ENCODE results near the gene FBXO31.

Gene FBXO31

GRCh38 chr16:87314990-87315420, 68.6 kb downstream of the FBXO31 start:
- TF ChIP-seq CTCF (IDR thresholded peaks at IDR 0.05; ENCODE audit: insufficient read depth, low read depth, low read length, missing control alignments): no peak
- no peak overlapping the region for H3K4me3 ChIP-seq (ENCODE audit: low read length)
- DNase-seq (ENCODE audit: low read depth): no peak

- DNase-seq (ENCODE audit: low read depth): no peak
- no peak for TF ChIP-seq CTCF (IDR thresholded peaks at IDR 0.05; ENCODE audit: insufficient read depth, low read depth, low read length, missing control alignments)
- H3K4me3 ChIP-seq (ENCODE audit: low read length): no peak overlapping the region
Measured at GRCh38 chr16:87312008-87312407, 71.6 kb downstream of the FBXO31 start.

GRCh38 chr16:87311387-87311786, 72.2 kb downstream of the FBXO31 start:
- TF ChIP-seq CTCF (IDR thresholded peaks at IDR 0.05; ENCODE audit: insufficient read depth, low read depth, low read length, missing control alignments): no peak
- no peak overlapping the region for H3K4me3 ChIP-seq (ENCODE audit: low read length)
- no peak for DNase-seq (ENCODE audit: low read depth)

GRCh38 chr16:87310610-87311009, 73.0 kb downstream of the FBXO31 start:
- no peak for TF ChIP-seq CTCF (IDR thresholded peaks at IDR 0.05; ENCODE audit: insufficient read depth, low read depth, low read length, missing control alignments)
- DNase-seq (ENCODE audit: low read depth): no peak
- H3K4me3 ChIP-seq (ENCODE audit: low read length): no peak overlapping the region

GRCh38 chr16:87309620-87310525, 73.7 kb downstream of the FBXO31 start:
- no peak for DNase-seq (ENCODE audit: low read depth)
- no peak for TF ChIP-seq CTCF (IDR thresholded peaks at IDR 0.05; ENCODE audit: insufficient read depth, low read depth, low read length, missing control alignments)
- no peak overlapping the region for H3K4me3 ChIP-seq (ENCODE audit: low read length)

GRCh38 chr16:87308826-87309225, 74.8 kb downstream of the FBXO31 start:
- no peak for TF ChIP-seq CTCF (IDR thresholded peaks at IDR 0.05; ENCODE audit: insufficient read depth, low read depth, low read length, missing control alignments)
- H3K4me3 ChIP-seq (ENCODE audit: low read length): no peak overlapping the region
- no peak for DNase-seq (ENCODE audit: low read depth)

- no peak overlapping the region for H3K4me3 ChIP-seq (ENCODE audit: low read length)
- no peak for DNase-seq (ENCODE audit: low read depth)
- no peak for TF ChIP-seq CTCF (IDR thresholded peaks at IDR 0.05; ENCODE audit: insufficient read depth, low read depth, low read length, missing control alignments)
Measured at GRCh38 chr16:87306516-87306915, 77.1 kb downstream of the FBXO31 start.
